ENCODE data around the gene CGA.
"Not testable (repeated sequence)": the region's sequence is repeated elsewhere in the genome, so short reads cannot be mapped to it uniquely, and the experiment has no call there.

Gene CGA
- total RNA-seq = 0 reads per million in 2 donors

GRCh38 chr6:87095087-87095509, at the start of gene CGA:
TSS of gene CGA (minus strand) at chr6:87095106. CDS start at chr6:87088200, 6,906 bp downstream.
- DNase-seq = no peak

- not testable (repeated sequence) for DNase-seq
These were observed 45.0 kb upstream of the CGA start for GRCh38 chr6:87139927-87140326.

DNA sequence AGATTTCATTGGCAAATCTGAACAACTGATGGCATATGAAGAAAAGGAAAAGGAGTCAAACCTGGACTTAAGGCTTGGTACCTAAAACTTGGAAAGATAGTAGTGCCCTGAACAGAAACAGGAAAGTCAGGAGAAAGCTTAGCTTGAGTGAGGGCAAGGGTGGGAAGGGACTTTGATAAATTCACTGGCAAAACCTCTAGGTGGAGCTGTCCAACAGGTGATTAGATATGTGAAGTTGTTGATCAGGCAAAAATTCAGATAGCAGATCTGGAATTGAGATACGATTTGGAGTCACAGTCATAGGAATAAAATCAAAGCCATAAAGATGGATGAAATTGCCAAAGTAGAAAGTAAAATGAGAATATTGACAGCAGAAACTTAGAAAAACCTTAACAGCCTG, 44.3 kb upstream of the CGA start:
- DNase-seq = peak; percentile 23

GRCh38 chr6:87136963-87137362, 42.1 kb upstream of the CGA start:
- DNase-seq = no peak

DNA sequence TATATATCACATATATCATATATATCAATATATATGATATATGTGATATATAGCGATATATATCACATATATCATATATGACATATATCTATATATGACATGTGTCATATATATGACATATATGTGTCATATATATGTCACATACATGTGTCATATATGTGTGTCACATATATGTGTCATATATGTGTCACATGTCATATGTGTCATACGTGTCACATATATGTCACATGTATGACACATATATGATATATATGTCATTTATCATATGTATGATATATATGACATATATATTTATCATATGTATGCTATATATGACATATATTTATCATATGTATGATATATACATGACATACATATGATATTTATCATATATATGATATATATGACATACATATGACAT, 32.8 kb upstream of the CGA start:
- DNase-seq = no peak

DNA sequence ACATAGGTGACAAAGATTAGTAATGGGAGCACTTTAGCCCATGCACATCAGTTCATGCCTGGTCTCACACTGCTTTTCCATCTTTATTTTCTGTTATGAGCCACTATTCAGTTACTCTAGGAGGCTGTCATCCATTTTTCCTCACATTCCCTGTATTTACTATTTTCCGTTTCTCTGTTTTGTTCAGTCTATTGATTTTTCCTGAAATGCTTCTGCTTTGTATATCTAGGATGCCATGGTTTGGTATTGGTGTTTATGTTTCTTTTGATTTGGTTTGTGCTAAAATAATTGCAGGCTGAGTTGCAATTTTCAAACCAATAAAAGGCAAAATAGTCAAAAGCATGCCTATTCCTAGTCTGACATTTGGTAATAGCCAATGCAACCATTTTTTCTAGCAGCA, 31.6 kb upstream of the CGA start:
- DNase-seq = no peak

GRCh38 chr6:87124074-87124473, 29.2 kb upstream of the CGA start:
- DNase-seq = no peak

DNA sequence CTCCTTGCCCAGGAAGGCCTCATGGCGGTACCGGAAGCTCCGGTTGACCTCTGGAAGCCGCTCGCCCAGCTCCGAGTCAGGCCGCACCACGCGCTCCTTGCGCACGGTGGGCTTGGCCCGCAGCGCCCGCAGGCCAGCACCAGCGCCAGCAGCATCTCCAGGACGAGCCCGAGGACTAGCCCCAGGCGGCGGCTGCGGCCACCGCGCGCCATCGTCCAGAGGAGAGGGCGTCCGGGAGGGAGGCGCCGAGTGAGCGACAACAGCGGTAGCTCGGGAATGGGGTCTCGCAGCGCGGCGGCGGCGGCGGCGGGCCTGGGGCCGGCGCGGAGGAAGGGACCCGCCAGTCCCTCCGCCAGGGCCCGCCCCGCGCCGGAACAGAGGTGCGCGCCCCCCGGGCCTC, 27.6 kb upstream of the CGA start:
- no peak for DNase-seq

DNA sequence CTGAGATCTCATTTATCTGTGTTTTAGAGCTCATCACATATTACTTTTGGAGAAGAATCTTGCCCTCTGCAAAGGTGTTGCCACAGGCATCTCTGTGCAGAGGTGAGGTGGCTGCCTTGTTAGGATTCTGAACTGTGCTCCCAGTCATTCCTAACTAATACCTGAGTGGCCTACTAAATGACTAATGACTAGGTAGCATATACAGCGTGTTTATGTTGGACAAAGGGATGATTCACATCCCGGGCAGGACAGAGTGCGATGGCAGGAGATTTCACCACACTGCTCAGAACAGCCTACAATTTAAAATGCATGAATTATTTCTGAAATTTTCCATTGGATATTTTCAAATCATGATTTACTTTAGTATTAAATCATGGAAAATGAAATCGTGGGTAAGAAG, 23.1 kb upstream of the CGA start:
- DNase-seq = no peak

DNA sequence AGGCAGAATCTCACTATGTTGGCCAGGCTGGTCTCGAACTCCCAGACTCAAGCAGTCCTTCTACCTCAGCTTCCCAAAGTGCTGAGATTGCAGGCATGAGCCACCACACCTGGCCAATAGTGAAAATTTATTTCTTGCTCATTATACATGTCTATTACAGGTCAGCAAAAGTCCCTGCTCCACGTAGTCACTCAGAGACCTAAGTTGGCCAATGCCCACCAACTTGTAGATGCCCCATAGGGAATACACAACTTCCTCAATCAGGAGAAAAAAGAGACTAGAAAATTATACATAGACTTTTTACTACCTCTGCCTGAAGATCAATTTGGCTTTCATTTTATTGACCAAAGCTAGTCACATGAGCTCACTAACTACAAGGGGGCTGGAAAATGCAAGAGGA, 22.0 kb upstream of the CGA start:
- no peak for DNase-seq

GRCh38 chr6:87115402-87116135, 20.7 kb upstream of the CGA start:
- no peak for DNase-seq

- no peak for DNase-seq
These were observed 15.7 kb upstream of the CGA start for GRCh38 chr6:87110636-87111035.

- no peak for DNase-seq
These were observed 10.9 kb upstream of the CGA start for GRCh38 chr6:87105823-87106222.

DNA sequence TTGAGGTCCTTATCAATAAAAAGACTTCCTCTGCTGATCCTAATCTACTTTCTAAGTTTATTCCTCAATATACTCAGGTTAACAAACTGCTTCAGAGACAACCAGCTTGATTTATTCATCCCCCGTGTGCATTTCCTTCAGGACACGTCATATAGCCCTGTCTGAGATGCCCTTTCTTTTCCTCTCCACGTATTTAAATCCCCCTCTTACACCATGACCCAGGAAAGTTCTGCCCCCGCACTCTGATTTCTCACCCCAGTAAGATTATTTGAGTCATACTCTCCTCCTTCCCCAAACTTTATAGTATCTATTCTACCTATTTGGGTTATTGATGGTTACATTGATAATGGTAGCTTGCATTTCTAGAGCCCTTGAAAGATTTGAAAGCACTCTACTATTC, 9.8 kb upstream of the CGA start:
- DNase-seq = no peak

DNA sequence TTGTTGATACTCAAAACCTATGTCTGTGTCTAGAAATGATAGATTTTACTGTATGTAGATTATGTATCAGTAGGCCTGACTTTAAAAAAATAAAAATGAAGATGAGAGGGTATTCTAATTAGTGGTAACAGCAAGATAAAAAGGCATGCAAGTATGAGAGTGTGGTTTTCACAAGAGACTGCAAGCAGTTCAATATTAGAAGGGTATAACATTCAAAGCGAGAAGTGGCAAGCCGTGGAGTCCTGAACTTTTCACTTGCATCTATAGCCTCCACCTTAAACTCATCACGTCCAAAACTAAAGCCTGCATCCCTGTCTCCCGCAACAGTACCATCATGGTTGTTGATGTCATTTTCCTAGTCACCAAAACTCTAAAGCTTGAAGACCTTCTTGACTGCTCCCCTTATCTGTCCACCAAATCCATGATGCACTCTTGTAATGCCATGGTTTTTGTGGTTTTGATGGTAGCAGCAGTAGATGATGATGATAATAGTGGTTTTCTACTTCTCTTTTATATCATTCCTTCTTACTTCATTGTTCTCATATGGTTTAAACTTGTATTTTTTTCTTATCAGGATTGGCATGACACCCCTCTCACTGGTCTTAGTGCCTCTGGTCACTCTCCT, 9.2 kb upstream of the CGA start:
- DNase-seq = no peak

- DNase-seq = no peak
These were observed 7.3 kb upstream of the CGA start for GRCh38 chr6:87102151-87102621.

GRCh38 chr6:87101067-87101466, 6.2 kb upstream of the CGA start:
- no peak for DNase-seq

GRCh38 chr6:87100216-87100615, 5.3 kb upstream of the CGA start:
- no peak for DNase-seq

DNA sequence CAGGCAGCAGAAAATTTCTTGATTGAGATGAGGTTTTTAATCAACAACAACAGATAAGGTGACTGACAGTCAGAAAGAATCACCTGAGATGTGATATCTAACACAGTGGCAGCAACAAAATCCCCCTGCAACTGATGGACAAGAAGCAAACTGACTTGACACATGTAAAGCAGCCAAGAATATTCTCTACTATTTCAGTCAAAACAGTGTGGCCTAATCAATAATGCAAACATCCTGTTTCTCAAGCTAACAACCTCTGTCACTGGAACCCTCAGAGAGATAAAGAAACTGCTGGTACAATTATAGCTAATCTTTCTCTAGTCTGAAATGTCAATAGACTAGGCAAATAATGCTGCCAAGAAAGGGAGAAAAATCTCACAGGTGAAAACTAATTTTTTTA, 4.6 kb upstream of the CGA start:
- no peak for DNase-seq

- DNase-seq = no peak
These were observed 330 bp downstream of the CGA start for GRCh38 chr6:87094576-87094975.

DNA sequence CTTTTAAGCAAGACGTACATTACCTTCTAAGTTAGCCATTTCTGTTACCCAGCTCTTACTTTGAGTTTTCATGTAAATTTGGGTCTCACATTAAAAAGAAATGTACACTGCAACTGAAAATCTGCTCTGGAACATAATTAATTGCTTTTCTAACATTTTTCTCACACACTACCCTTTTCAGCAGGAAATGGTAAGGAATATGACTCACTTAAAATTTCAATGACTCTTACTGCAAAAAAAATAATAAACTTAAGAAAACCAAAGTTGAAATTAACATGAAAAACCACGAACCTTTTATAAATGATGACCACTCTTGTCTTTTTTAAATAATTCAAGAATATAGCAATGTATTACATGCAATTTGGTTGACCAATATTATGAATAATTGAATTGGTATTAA, 1.3 kb downstream of the CGA start:
- no peak for DNase-seq

DNA sequence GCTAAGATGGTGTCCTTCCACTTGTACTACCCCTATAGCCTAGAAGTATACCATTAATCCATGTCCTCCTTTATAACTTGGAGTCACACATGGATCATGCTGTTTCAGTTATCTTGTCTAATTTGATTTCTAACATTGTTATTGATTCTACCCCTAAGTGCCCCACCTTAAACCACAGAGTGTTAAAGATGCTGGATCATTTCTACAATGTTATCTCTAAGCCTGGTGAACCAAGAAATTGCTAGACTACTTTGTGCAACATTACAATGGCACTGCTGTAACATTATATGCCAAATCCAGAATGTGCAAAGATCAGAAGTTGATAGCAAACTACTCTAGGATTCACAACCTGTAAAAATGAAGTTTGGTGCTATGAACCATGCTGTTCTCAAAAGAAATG, 1.7 kb downstream of the CGA start:
- no peak for DNase-seq

GRCh38 chr6:87092435-87092834, 2.5 kb downstream of the CGA start:
- DNase-seq = no peak

GRCh38 chr6:87089135-87089534, 5.8 kb downstream of the CGA start:
- no peak for DNase-seq

GRCh38 chr6:87088076-87088475, 6.8 kb downstream of the CGA start:
- DNase-seq = no peak
